HepG2 (cell line): Measurements from ENCODE around the gene SLC16A5. TPM values are rescaled to one million over a fixed set of nuclear protein-coding genes. Genes with fewer than 3 reads are reported as not detected.

Source experiments
- MAFF ChIP-seq: IDR thresholded peaks from 2 replicates; pipeline ENCODE4 v1.6.1; 2011; ENCODE audit warnings: low read depth, low read length, improper control_type of control experiment
- NFE2L1 ChIP-seq: sonication (generic); formaldehyde crosslinking; IDR thresholded peaks from 2 replicates; pipeline ENCODE4 v1.4.0; 2020; ENCODE audit warnings: missing genetic modification reagents, mild to moderate bottlenecking, borderline replicate concordance
- NONO ChIP-seq, 2 experiments: fragments of 450-650 bp in 1 of 2; sonication (generic) in 1 of 2; formaldehyde crosslinking in 1 of 2; IDR thresholded peaks in 1 of 2; conservative IDR thresholded peaks in 1 of 2; 2 replicates each; pipeline versions ENCODE4 v1.6.1 to v1.8.0; 2017 to 2022; ENCODE audit warnings: mild to moderate bottlenecking in 1 of 2, missing genetic modification reagents in 1 of 2, moderate library complexity in 1 of 2
- ZC3H4 ChIP-seq: sonication (generic); formaldehyde crosslinking; IDR thresholded peaks from 2 replicates; pipeline ENCODE4 v1.4.0; 2020; ENCODE audit warnings: missing genetic modification reagents, borderline replicate concordance
- ZEB1 ChIP-seq: IDR thresholded peaks from 2 replicates; pipeline ENCODE4 v1.6.1; 2012; ENCODE audit warnings: mild to moderate bottlenecking, low read depth, inconsistent platforms; ENCODE audit not compliant: insufficient replicate concordance
- ZFP1 ChIP-seq: IDR thresholded peaks from 2 replicates; pipeline ENCODE4 v1.6.1; 2016
- ZGPAT ChIP-seq: IDR thresholded peaks from 2 replicates; pipeline ENCODE4 v1.6.1; 2016; ENCODE audit warnings: mild to moderate bottlenecking
- ZNF414 ChIP-seq: sonication (generic); formaldehyde crosslinking; IDR thresholded peaks from 2 replicates; pipeline ENCODE4 v1.5.0; 2020; ENCODE audit warnings: missing genetic modification reagents
- ZNF432 ChIP-seq: sonication (generic); formaldehyde crosslinking; IDR thresholded peaks from 2 replicates; pipeline ENCODE4 v1.5.0; 2020; ENCODE audit warnings: missing genetic modification reagents, mild to moderate bottlenecking, borderline replicate concordance
- ZNF773 ChIP-seq: sonication (generic); formaldehyde crosslinking; IDR thresholded peaks from 2 replicates; pipeline ENCODE4 v1.4.0; 2020; ENCODE audit warnings: missing genetic modification reagents, borderline replicate concordance
- ZNF879 ChIP-seq: sonication (generic); formaldehyde crosslinking; IDR thresholded peaks from 2 replicates; pipeline ENCODE4 v1.8.1; 2023; ENCODE audit warnings: missing genetic modification reagents
- ZSCAN12 ChIP-seq: sonication (generic); formaldehyde crosslinking; IDR thresholded peaks from 2 replicates; pipeline ENCODE4 v1.9.0; 2021; ENCODE audit warnings: mild to moderate bottlenecking, missing genetic modification reagents
- ZSCAN25 ChIP-seq: sonication (generic); formaldehyde crosslinking; IDR thresholded peaks from 2 replicates; pipeline ENCODE4 v1.8.0; 2022; ENCODE audit warnings: mild to moderate bottlenecking, missing genetic modification reagents
- polyA plus RNA-seq, 8 experiments: library from polyadenylated mRNA; depleted of rRNA in 3 of 8; stranded (reverse) in 7 of 8; unstranded in 1 of 8; fragments of >200 nt; fragmentation: Illumina TruSeq in 4 of 8; extraction: Trizol in 4 of 8; gene quantifications; 2 replicates each; pipeline versions ENCODE4 v1.2.1 to v1.2.3, GENCODE V29; 2011 to 2016; ENCODE audit warnings: low read depth in 4 of 8, missing spikeins in 1 of 8, mixed read lengths in 1 of 8; ENCODE audit not compliant: insufficient read depth in 1 of 8
- total RNA-seq, 5 experiments: library from RNA; depleted of rRNA; stranded (reverse); fragments of >200 nt; fragmentation: Illumina TruSeq; extraction: Trizol; gene quantifications; 2 replicates each; pipeline ENCODE4 v1.2.3, GENCODE V29; 2016; ENCODE audit warnings: low read depth in 1 of 5
- TF ChIP-seq, protein P1 (sequence below): sonication (generic); formaldehyde crosslinking; IDR thresholded peaks from 2 replicates; pipeline ENCODE4 v1.4.0; 2020; ENCODE audit warnings: missing genetic modification reagents
- TF ChIP-seq, protein P2 (sequence below): sonication (generic); formaldehyde crosslinking; IDR thresholded peaks from 2 replicates; pipeline ENCODE4 v1.5.1; 2020; ENCODE audit warnings: mild to moderate bottlenecking, missing genetic modification reagents
- TF ChIP-seq, protein P3 (sequence below): sonication (generic); formaldehyde crosslinking; IDR thresholded peaks from 2 replicates; pipeline ENCODE4 v1.4.0; 2020; ENCODE audit warnings: missing genetic modification reagents, borderline replicate concordance

The SLC16A5 gene
- total and polyA plus RNA-seq, 2 of the 13 experiments (the other 11 are each of a cell fraction or from before 2014, with no cell fraction given) = 0.69 to 5.6 TPM

GRCh38 chr17:75087182-75087557 lies 584 bp upstream of the SLC16A5 start (continued):
- TF ChIP-seq ZC3H4 = peak; percentile 41; the same call in 1 of the 2 replicates
- TF ChIP-seq MAFF = no peak
- TF ChIP-seq ZNF773 = 0 out of 2 replicates have a peak, but pooled peaks have one; percentile 17
- TF ChIP-seq ZEB1 = no peak
- TF ChIP-seq, protein P1, sequence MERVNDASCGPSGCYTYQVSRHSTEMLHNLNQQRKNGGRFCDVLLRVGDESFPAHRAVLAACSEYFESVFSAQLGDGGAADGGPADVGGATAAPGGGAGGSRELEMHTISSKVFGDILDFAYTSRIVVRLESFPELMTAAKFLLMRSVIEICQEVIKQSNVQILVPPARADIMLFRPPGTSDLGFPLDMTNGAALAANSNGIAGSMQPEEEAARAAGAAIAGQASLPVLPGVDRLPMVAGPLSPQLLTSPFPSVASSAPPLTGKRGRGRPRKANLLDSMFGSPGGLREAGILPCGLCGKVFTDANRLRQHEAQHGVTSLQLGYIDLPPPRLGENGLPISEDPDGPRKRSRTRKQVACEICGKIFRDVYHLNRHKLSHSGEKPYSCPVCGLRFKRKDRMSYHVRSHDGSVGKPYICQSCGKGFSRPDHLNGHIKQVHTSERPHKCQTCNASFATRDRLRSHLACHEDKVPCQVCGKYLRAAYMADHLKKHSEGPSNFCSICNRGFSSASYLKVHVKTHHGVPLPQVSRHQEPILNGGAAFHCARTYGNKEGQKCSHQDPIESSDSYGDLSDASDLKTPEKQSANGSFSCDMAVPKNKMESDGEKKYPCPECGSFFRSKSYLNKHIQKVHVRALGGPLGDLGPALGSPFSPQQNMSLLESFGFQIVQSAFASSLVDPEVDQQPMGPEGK (CRISPR knock-in tag) = no peak
- TF ChIP-seq ZSCAN12 (CRISPR knock-in tag) = no peak
- TF ChIP-seq ZSCAN25 (CRISPR knock-in tag) = no peak; the same call in 1 of the 2 replicates
- TF ChIP-seq ZNF432 (CRISPR knock-in tag) = no peak
- no peak for TF ChIP-seq NONO (IDR thresholded peaks at IDR 0.05)
- TF ChIP-seq NONO (CRISPR knock-in tag; conservative IDR thresholded peaks at IDR 0.05) = no peak
- no peak for TF ChIP-seq NFE2L1 (CRISPR knock-in tag)
- TF ChIP-seq ZFP1 (CRISPR knock-in tag) = no peak
- no peak for TF ChIP-seq ZNF879
- TF ChIP-seq, protein P2, sequence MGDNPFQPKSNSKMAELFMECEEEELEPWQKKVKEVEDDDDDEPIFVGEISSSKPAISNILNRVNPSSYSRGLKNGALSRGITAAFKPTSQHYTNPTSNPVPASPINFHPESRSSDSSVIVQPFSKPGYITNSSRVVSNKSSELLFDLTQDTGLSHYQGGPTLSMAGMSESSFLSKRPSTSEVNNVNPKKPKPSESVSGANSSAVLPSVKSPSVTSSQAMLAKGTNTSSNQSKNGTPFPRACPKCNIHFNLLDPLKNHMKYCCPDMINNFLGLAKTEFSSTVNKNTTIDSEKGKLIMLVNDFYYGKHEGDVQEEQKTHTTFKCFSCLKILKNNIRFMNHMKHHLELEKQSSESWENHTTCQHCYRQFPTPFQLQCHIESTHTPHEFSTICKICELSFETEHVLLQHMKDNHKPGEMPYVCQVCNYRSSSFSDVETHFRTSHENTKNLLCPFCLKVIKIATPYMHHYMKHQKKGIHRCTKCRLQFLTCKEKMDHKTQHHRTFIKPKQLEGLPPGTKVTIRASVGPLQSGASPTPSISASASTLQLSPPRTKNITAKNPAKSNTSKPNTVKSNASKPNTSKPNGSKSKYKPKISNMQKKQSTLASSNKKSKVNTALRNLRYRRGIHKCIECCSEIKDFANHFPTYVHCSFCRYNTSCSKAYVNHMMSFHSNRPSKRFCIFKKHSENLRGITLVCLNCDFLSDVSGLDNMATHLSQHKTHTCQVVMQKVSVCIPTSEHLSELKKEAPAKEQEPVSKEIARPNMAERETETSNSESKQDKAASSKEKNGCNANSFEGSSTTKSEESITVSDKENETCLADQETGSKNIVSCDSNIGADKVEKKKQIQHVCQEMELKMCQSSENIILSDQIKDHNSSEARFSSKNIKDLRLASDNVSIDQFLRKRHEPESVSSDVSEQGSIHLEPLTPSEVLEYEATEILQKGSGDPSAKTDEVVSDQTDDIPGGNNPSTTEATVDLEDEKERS (CRISPR knock-in tag) = 0 out of 2 replicates have a peak, but pooled peaks have one; percentile 55
- TF ChIP-seq, protein P3, sequence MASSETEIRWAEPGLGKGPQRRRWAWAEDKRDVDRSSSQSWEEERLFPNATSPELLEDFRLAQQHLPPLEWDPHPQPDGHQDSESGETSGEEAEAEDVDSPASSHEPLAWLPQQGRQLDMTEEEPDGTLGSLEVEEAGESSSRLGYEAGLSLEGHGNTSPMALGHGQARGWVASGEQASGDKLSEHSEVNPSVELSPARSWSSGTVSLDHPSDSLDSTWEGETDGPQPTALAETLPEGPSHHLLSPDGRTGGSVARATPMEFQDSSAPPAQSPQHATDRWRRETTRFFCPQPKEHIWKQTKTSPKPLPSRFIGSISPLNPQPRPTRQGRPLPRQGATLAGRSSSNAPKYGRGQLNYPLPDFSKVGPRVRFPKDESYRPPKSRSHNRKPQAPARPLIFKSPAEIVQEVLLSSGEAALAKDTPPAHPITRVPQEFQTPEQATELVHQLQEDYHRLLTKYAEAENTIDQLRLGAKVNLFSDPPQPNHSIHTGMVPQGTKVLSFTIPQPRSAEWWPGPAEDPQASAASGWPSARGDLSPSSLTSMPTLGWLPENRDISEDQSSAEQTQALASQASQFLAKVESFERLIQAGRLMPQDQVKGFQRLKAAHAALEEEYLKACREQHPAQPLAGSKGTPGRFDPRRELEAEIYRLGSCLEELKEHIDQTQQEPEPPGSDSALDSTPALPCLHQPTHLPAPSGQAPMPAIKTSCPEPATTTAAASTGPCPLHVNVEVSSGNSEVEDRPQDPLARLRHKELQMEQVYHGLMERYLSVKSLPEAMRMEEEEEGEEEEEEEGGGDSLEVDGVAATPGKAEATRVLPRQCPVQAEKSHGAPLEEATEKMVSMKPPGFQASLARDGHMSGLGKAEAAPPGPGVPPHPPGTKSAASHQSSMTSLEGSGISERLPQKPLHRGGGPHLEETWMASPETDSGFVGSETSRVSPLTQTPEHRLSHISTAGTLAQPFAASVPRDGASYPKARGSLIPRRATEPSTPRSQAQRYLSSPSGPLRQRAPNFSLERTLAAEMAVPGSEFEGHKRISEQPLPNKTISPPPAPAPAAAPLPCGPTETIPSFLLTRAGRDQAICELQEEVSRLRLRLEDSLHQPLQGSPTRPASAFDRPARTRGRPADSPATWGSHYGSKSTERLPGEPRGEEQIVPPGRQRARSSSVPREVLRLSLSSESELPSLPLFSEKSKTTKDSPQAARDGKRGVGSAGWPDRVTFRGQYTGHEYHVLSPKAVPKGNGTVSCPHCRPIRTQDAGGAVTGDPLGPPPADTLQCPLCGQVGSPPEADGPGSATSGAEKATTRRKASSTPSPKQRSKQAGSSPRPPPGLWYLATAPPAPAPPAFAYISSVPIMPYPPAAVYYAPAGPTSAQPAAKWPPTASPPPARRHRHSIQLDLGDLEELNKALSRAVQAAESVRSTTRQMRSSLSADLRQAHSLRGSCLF (CRISPR knock-in tag) = 0 out of 2 replicates have a peak, but pooled peaks have one; percentile 40
- peak; percentile 30; the same call in 1 of the 2 replicates for TF ChIP-seq ZGPAT (CRISPR knock-in tag)
- peak; percentile 55; the same call in 1 of the 2 replicates for TF ChIP-seq ZNF414 (CRISPR knock-in tag)
